Measurements from ENCODE around the gene GHR. TPM values are rescaled to one million over a fixed set of nuclear protein-coding genes. Genes with fewer than 3 reads are reported as not detected.
"Not testable (repeated sequence)": the region's sequence is repeated elsewhere in the genome, so short reads cannot be mapped to it uniquely, and the experiment has no call there.

Gene GHR
- total RNA-seq, 2 experiments from 2014 or later, result not detected

DNA sequence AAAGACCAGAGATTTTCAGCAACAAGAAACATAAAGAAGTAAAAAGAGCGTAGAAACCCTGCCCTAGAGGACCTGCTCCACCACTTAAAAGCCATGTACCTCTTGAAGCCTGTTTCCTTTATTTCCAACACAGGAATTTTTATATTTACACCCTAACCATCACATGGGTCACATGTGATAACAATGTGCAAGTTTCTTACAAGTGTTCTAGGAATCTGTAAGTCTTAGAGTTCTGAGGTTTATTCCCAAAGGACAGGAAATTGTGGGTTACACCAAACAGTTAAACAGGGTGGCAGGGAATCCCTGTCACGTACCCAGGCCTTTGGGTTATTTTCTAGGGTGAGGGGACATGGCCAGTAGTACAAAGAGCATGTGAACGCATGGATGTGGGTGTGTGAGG lies 224.8 kb downstream of the GHR start:
- CTCF ChIA-PET, result interaction anchor here (0.6 kb wide), 1 partner anchor 591 kb away, joined by 3 read pairs; no protein-coding TSS in a partner anchor
- H3K27me3 Mint-ChIP-seq (ENCODE audit: low read depth), result peaks cover 2% of the 10 kb centered on the region
- intact Hi-C loops (cut with micrococcal nuclease), result no loop called here

DNA sequence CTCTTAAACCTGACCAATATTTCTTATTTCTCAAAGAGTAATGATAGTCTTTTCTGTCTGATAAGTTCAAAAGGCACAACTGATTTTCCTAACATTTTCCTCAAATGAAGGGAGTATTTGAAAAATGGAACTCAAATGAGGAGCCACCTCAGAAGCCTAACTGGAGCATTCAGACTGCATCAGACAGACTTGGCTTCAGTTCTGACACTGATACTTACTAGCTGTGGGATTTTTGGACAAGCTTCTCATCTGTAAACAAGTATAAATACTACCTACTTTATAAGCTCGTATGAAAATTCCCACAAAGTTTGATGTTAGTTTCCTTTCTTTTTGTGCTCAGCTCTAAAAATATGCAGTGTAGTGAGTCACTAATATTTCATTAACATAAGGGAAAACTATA lies 225.7 kb downstream of the GHR start:
- intact Hi-C loops (cut with micrococcal nuclease), result no loop called here
- Mint-ChIP-seq H3K4me3 (no peak overlapping the region), H3K9me3 (no peaks in the 10 kb centered on the region), H3K27me3 (ENCODE audit: low read depth) (peaks cover 2% of the 10 kb centered on the region), H3K27ac (no peak overlapping the region), H3K4me1 (ENCODE audit: low read depth) (no peaks in the 10 kb centered on the region), H3K36me3 (ENCODE audit: low read depth) (no peaks in the 10 kb centered on the region)
- no peak for DNase-seq
- CTCF ChIA-PET, result interaction anchor here (0.9 kb wide), 1 partner anchor 10 kb away, joined by 4 read pairs; no protein-coding TSS in a partner anchor

More for the DNA sequence above, 224.8 kb downstream of the GHR start:
- Mint-ChIP-seq H3K4me1 (ENCODE audit: low read depth) (no peaks in the 10 kb centered on the region), H3K9me3 (no peaks in the 10 kb centered on the region), H3K36me3 (ENCODE audit: low read depth) (no peaks in the 10 kb centered on the region), H3K27ac (no peak overlapping the region), H3K4me3 (no peak overlapping the region)
- DNase-seq, result no peak

- H3K27ac Mint-ChIP-seq, result no peak overlapping the region
- intact Hi-C loops (cut with micrococcal nuclease), result no loop called here
- no peak for DNase-seq
- CTCF ChIA-PET, result no interaction called here
- no peaks in the 10 kb centered on the region for H3K4me1 Mint-ChIP-seq (ENCODE audit: low read depth)
- no peak overlapping the region for H3K4me3 Mint-ChIP-seq
- H3K36me3 Mint-ChIP-seq (ENCODE audit: low read depth), result no peaks in the 10 kb centered on the region
- H3K9me3 Mint-ChIP-seq, result no peaks in the 10 kb centered on the region
- peaks cover 2% of the 10 kb centered on the region for H3K27me3 Mint-ChIP-seq (ENCODE audit: low read depth)
Measured at GRCh38 chr5:42650084-42650483, 226.8 kb downstream of the GHR start.

DNA sequence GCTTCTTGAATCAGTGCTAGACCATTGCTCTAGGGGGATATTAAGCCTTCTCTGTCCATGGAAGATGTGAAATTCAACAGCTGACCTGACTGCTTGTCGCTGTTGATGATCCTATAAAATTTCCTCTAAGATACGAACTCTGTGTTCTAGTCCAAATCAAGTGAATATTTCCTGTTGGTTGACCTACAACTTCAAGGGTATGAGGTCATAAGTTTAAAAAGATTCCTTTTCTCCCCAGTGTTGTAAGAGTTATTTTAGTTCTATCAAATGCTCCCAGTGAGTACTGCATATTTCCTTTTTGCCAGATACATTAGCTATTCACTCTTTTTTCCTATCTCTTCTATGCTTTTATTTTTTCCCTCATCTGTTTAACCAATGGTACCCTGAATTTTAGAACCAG lies 230.5 kb downstream of the GHR start:
- no peak overlapping the region for H3K27ac Mint-ChIP-seq
- CTCF ChIA-PET, result no interaction called here
- H3K36me3 Mint-ChIP-seq (ENCODE audit: low read depth), result no peaks in the 10 kb centered on the region
- no peak overlapping the region for H3K4me3 Mint-ChIP-seq
- H3K4me1 Mint-ChIP-seq (ENCODE audit: low read depth), result peaks cover 5% of the 10 kb centered on the region
- DNase-seq, result no peak
- intact Hi-C loops (cut with micrococcal nuclease), result no loop called here
- peaks cover 2% of the 10 kb centered on the region for H3K27me3 Mint-ChIP-seq (ENCODE audit: low read depth)
- H3K9me3 Mint-ChIP-seq, result no peaks in the 10 kb centered on the region

- H3K4me1 Mint-ChIP-seq (ENCODE audit: low read depth), result peaks cover 5% of the 10 kb centered on the region
- H3K36me3 Mint-ChIP-seq (ENCODE audit: low read depth), result no peaks in the 10 kb centered on the region
- intact Hi-C loops (cut with micrococcal nuclease), result no loop called here
- no peaks in the 10 kb centered on the region for H3K9me3 Mint-ChIP-seq
- H3K27ac Mint-ChIP-seq, result no peak overlapping the region
- H3K4me3 Mint-ChIP-seq, result no peak overlapping the region
- peaks cover 2% of the 10 kb centered on the region for H3K27me3 Mint-ChIP-seq (ENCODE audit: low read depth)
- DNase-seq, result no peak
- CTCF ChIA-PET, result no interaction called here
Measured at GRCh38 chr5:42654645-42655044, 231.4 kb downstream of the GHR start.

GRCh38 chr5:42655982-42656650 lies 232.9 kb downstream of the GHR start:
- CTCF ChIA-PET, result no interaction called here
- no peak for DNase-seq
- Mint-ChIP-seq H3K27me3 (ENCODE audit: low read depth) (peaks cover 4% of the 10 kb centered on the region), H3K27ac (no peak overlapping the region), H3K4me1 (ENCODE audit: low read depth) (peaks cover 5% of the 10 kb centered on the region), H3K9me3 (peaks cover 2% of the 10 kb centered on the region), H3K36me3 (ENCODE audit: low read depth) (no peaks in the 10 kb centered on the region), H3K4me3 (no peak overlapping the region)
- intact Hi-C loops (cut with micrococcal nuclease), result no loop called here

DNA sequence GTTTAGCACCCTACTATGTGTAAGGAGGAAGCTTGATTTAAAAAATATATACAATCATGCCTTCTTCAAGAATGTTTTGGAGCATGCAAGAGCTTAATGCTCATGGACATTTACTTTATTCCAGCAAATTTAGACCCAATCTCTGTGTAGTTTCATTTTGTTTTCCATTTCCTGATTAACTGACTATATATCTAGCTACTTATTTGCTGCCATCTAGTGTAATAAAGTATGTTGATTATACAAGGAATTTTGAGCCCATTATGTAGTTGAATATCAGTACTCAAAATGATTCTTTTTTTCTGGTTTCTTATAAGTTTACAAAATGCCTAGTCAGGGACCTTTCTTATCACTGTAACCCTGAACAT lies 233.4 kb downstream of the GHR start:
- intact Hi-C loops (cut with micrococcal nuclease), result no loop called here
- peaks cover 5% of the 10 kb centered on the region for H3K27me3 Mint-ChIP-seq (ENCODE audit: low read depth)
- no peaks in the 10 kb centered on the region for H3K36me3 Mint-ChIP-seq (ENCODE audit: low read depth)
- DNase-seq, result no peak
- H3K4me3 Mint-ChIP-seq, result no peak overlapping the region
- H3K4me1 Mint-ChIP-seq (ENCODE audit: low read depth), result peaks cover 5% of the 10 kb centered on the region
- H3K9me3 Mint-ChIP-seq, result peaks cover 3% of the 10 kb centered on the region
- no peak overlapping the region for H3K27ac Mint-ChIP-seq
- CTCF ChIA-PET, result no interaction called here

DNA sequence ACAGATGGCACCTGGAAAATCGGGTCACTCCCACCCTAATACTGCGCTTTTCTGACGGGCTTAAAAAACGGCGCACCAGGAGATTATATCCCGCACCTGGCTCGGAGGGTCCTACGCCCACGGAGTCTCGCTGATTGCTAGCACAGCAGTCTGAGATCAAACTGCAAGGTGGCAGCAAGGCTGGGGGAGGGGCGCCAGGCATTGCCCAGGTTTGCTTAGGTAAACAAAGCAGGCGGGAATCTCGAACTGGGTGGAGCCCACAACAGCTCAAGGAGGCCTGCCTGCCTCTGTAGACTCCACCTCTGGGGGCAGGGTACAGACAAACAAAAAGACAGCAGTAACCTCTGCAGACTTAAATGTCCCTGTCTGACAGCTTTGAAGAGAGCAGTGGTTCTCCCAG lies 236.6 kb downstream of the GHR start:
- H3K27ac Mint-ChIP-seq; DNase-seq; H3K36me3 Mint-ChIP-seq (ENCODE audit: low read depth); intact Hi-C loops (cut with micrococcal nuclease); H3K4me3 Mint-ChIP-seq; H3K9me3 Mint-ChIP-seq; H3K4me1 Mint-ChIP-seq (ENCODE audit: low read depth); H3K27me3 Mint-ChIP-seq (ENCODE audit: low read depth): not testable (repeated sequence)
- CTCF ChIA-PET, result interaction anchor here (0.6 kb wide), 1 partner anchor 170 kb away, joined by 6 read pairs; no protein-coding TSS in a partner anchor

- no peak overlapping the region for H3K4me3 Mint-ChIP-seq
Measured at GRCh38 chr5:42665857-42666256, 242.6 kb downstream of the GHR start.

DNA sequence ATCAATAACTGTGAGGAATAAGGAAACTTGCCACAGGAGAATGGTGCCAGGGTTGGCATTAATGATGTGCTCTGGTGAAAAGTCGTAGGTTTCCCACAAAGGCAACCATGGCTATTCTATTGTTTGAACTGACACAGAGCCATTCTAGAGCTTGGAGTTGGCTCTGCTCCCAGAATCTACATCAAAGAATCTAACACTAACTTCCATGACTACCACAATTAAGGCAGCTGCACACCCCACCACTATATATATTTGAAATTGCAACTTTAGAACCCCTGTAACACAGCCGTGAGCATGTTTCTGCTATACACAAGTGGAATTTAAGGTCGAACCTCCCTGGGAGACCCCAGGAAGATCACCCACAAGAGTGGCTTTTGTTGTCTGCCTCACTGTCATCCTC lies 243.6 kb downstream of the GHR start:
- Mint-ChIP-seq H3K9me3 (peaks cover 3% of the 10 kb centered on the region), H3K27ac (no peak overlapping the region), H3K4me1 (ENCODE audit: low read depth) (no peaks in the 10 kb centered on the region), H3K36me3 (ENCODE audit: low read depth) (no peaks in the 10 kb centered on the region), H3K27me3 (ENCODE audit: low read depth) (peaks cover 8% of the 10 kb centered on the region), H3K4me3 (no peak overlapping the region)
- no peak for DNase-seq
- intact Hi-C loops (cut with micrococcal nuclease), result no loop called here
- CTCF ChIA-PET, result interaction anchor here (1.6 kb wide), 1 partner anchor 16 kb away, joined by 6 read pairs; no protein-coding TSS in a partner anchor

More at GRCh38 chr5:42665857-42666256, 242.6 kb downstream of the GHR start:
- no peak overlapping the region for H3K27ac Mint-ChIP-seq
- peaks cover 5% of the 10 kb centered on the region for H3K9me3 Mint-ChIP-seq
- no peak for DNase-seq
- intact Hi-C loops (cut with micrococcal nuclease), result no loop called here
- H3K36me3 Mint-ChIP-seq (ENCODE audit: low read depth), result no peaks in the 10 kb centered on the region
- no peaks in the 10 kb centered on the region for H3K4me1 Mint-ChIP-seq (ENCODE audit: low read depth)
- peaks cover 11% of the 10 kb centered on the region for H3K27me3 Mint-ChIP-seq (ENCODE audit: low read depth)
- CTCF ChIA-PET, result interaction anchor here (1.6 kb wide), 1 partner anchor 15 kb away, joined by 6 read pairs; no protein-coding TSS in a partner anchor

DNA sequence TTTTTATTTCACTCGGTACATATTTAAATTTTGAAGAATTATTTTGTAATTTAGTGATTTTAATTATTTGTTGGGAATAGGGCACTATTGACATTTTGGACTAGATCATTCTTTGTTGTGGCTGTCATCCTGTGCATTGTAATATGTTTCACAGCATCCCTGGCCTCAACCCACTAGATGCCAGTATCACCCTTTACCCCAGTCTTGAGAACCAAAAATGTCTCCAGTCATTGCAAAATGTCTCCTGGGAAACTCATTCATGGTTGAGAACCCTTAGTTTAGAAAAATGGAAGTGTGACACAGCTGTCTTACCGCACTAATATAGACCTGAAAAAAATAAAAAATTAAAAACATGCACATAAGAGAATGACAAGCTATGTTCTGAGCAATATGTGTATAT lies 245.0 kb downstream of the GHR start:
- no peak overlapping the region for H3K4me3 Mint-ChIP-seq
- H3K27ac Mint-ChIP-seq, result no peak overlapping the region
- intact Hi-C loops (cut with micrococcal nuclease), result no loop called here
- H3K9me3 Mint-ChIP-seq, result peaks cover 7% of the 10 kb centered on the region
- no peaks in the 10 kb centered on the region for H3K4me1 Mint-ChIP-seq (ENCODE audit: low read depth)
- CTCF ChIA-PET, result no interaction called here
- H3K36me3 Mint-ChIP-seq (ENCODE audit: low read depth), result no peaks in the 10 kb centered on the region
- H3K27me3 Mint-ChIP-seq (ENCODE audit: low read depth), result peaks cover 8% of the 10 kb centered on the region
- no peak for DNase-seq

- DNase-seq, result no peak
- intact Hi-C loops (cut with micrococcal nuclease), result no loop called here
Measured at GRCh38 chr5:42672925-42673324, 249.7 kb downstream of the GHR start.

GRCh38 chr5:42675602-42676001 lies 252.4 kb downstream of the GHR start:
- DNase-seq, result no peak
- no peaks in the 10 kb centered on the region for H3K4me1 Mint-ChIP-seq (ENCODE audit: low read depth)
- H3K27ac Mint-ChIP-seq, result no peak overlapping the region
- intact Hi-C loops (cut with micrococcal nuclease), result no loop called here
- H3K36me3 Mint-ChIP-seq (ENCODE audit: low read depth), result no peaks in the 10 kb centered on the region
- CTCF ChIA-PET, result no interaction called here
- H3K4me3 Mint-ChIP-seq, result no peak overlapping the region
- peaks cover 4% of the 10 kb centered on the region for H3K9me3 Mint-ChIP-seq
- no peaks in the 10 kb centered on the region for H3K27me3 Mint-ChIP-seq (ENCODE audit: low read depth)

More at GRCh38 chr5:42672925-42673324, 249.7 kb downstream of the GHR start:
- CTCF ChIA-PET, result interaction anchor here (1.2 kb wide), 1 partner anchor 11 kb away, joined by 3 read pairs; no protein-coding TSS in a partner anchor
- Mint-ChIP-seq H3K4me1 (ENCODE audit: low read depth) (no peaks in the 10 kb centered on the region), H3K36me3 (ENCODE audit: low read depth) (no peaks in the 10 kb centered on the region), H3K4me3 (no peak overlapping the region), H3K27me3 (ENCODE audit: low read depth) (no peaks in the 10 kb centered on the region), H3K27ac (no peak overlapping the region), H3K9me3 (peaks cover 4% of the 10 kb centered on the region)

Measured in activated naive CD4-positive, alpha-beta T cell treated with anti-CD3 and anti-CD28 coated beads for 36 hours (primary cell).